NCI-H526 treated with DMSO at 0.1 percent for 48 hours (cell line): ENCODE data around the gene KRTAP10-2.
"Not testable (repeated sequence)": the region's sequence is repeated elsewhere in the genome, so short reads cannot be mapped to it uniquely, and the experiment has no call there.

ENCODE experiments used
- DNase-seq: peaks from one replicate; lab custom pipeline; 2025; lab: John Stamatoyannopoulos, UW

The KRTAP10-2 gene

DNA sequence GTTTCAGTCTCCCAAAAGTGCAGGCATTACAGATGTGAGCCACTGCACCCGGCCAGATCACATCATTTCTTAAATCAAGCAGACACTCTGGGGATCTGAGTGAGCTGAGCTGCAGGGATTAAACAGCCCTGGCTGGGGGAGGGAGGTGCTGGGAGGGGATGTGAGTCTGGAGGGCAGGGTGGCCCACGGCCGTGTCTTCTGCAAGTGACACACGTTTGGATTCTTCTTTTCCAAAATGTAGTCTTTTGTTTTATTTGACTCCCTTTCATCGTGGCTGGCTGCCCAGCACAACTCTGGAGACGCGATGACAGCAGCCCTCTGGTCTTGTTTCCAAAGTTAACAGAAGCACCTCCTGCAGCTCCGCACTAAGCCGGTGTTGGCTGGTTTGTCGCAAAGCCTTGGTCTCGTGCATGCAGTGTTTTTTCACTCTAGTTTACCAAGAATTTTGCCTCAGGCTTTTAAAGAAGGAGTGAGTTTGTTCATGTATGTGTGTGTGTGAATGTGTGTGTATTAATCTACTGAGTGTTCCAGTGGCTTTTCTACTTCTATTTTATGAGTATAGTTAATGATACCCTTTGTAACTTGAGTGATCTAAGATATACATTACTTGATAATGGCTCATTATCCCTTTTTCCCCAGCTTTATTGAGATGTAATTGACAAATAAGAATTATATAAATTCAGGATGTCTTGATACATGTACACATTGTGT is 31.9 kb upstream of the KRTAP10-2 start:
- DNase-seq = no peak

DNA sequence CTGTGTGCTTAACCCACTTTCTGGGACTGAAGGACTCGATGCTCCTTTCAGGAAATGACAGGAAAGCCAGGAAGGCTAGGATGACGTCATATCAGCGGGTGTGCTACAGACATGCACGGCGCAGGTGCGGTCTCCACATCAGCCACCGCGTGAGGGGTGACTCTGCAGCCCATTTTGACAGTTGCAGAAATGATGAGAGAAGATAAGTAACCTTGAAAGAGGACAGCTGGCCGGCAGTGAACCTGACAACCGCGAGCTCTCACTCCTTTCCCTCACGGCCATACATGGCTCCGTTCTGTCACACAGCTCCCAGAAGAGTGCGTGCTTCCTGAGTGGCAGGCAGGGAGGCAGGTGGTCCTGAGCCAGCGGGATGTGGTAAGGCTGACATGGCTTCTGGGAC is 30.8 kb upstream of the KRTAP10-2 start:
- DNase-seq = peak; percentile 14

DNA sequence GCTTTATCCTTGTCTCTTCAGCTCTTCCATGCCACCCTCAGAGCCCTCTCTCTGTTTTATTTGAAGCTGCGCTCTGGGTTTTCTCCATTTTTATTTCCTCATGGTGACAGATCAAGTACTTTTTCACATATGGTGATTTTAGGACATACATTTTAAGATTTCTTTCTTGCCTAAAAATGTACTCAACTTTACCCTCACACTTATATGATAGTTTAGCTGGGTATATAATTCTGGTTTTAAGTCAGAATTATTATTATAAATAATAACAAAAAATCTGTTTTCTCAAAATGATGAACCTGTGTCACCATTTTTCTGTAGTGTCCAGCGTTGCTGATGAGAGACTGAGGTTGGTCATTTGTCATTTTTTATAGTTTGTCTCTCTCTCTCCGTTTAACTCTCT is 29.9 kb upstream of the KRTAP10-2 start:
- DNase-seq = no peak

DNA sequence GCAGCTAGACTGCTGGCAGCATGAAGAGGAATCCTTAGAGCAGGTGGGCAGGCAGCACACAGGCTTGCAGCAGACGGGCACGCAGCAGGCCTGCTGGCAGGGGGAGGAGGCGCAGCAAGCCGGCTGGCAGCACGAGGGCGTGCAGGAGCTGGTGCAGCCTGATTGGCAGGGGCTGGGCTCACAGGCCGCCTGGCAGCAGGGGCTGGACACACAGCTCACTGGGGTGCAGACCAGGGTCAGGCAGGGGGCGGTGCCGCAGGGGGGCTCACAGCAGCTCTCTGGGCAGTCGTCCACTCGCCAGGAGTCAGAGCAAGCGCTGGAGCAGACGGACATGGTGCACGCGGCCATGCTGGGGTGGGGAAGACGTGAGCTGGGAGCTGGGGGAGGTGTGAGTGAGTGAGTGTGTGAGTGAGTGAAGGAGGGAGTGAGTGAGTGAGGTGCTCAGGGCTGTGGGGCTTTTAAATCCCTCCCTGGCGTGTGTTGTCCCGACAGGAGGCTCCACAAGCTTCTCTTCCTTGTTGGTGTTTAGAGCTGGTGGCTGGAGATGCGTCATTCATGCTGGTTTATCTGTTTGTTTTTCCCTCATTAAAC is 29.0 kb upstream of the KRTAP10-2 start, which contains the start of gene KRTAP10-5:
KRTAP10-5 (minus strand) TSS at position 374 of the 591 bp plus-strand sequence; CDS start at position 348, 26 bp downstream.
- DNase-seq = not testable (repeated sequence)

DNA sequence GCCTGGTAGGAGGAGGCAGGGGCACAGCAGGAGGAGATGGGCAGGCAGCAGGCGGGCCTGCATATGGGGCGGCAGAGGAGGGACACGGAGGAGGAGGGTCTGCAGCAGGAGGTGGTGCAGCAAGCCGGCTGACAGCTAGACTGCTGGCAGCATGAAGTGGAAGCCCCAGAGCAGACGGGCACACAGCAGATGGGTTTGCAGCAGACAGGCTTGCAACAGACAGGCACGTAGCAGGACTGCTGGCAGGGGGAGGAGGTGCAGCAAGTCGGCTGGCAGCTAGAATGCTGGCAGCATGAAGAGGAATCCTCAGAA is 28.5 kb upstream of the KRTAP10-2 start:
- DNase-seq = no peak

DNA sequence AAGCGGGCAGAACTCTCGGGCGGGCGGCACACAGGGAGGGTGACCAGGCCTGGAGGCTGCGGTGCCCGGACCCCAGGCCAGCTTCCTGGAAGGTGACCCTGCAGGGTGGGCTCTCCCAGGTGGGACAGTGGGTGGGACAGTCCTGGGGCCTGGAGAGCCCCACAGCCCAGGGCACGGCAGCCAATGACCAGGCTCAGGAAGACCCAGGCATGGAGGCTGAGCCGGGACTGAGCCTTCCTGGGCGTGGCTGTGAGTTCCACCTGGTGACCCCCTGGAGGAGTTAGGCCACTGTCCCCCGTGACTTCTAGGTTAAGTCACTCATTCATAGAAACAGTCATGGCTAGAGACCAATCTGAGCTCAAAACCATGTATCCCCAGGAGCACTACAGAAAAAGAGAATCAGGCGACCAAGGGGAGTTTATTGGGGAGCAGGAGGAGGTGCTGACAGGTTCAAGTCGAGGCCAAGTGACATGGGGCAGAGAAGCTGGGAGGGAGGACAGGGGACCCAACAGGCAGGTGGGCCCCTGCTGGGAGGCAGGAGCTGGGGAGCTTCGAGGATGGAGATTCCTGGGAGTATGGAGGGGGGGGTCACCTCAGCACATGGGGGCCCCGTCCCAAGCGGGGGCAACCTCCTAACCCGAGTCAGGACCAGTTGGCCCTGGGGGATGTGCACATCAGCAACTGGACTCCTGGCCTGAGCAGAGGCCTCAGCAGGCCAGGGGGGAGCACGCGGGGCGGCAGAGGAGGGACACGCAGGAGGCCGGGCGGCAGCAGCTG is 27.9 kb upstream of the KRTAP10-2 start:
- DNase-seq = no peak

DNA sequence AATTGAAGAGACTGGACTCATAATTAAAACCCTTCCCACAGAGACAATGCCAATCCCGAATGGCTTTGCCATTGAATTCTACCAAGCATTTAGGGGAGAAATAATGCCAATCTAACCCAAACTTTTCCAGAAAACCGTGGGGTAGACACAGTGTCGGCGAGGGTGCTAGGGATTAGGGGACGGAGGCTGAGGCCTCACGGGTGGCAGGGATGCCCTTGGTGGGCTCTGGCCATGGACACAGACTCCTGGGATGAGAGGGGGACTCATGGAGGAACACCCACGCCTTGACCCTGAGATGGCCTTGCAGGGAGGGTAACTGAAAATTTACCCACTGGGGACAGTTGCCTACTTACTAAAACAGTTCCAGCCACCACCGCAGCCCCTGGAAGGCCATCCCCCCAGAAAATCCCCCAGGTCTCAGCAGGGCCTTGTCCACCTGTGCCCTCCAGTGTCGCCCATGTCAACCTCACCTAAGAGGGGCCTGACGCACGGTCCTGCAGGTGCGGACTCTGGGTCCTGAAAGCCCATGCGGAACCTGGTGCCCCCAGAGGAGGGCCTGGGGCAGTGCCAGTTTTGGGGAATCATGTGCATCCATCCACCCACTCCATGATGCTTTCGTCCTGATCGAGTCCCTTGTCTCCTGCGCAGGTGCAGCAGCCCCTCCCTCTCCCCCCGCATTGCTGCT is 27.2 kb upstream of the KRTAP10-2 start:
- DNase-seq = no peak

DNA sequence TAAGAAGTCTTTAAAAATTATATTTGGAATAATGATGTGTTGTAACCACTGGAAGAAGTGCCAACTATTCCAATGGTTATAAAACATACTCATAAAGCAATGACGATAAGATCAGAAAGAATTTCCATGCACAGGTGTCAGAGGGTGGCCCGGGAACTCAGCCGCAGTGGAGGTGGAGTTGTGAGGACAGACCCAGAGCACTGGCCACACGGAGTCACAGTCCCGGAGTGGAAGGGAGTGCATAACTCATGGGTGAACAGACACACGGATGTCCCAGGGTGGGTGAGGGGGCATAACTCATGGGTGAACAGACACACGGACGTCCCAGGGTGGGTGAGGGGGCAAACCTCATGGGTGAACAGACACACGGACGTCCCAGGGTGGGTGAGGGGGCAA is 24.7 kb upstream of the KRTAP10-2 start:
- DNase-seq = no peak

DNA sequence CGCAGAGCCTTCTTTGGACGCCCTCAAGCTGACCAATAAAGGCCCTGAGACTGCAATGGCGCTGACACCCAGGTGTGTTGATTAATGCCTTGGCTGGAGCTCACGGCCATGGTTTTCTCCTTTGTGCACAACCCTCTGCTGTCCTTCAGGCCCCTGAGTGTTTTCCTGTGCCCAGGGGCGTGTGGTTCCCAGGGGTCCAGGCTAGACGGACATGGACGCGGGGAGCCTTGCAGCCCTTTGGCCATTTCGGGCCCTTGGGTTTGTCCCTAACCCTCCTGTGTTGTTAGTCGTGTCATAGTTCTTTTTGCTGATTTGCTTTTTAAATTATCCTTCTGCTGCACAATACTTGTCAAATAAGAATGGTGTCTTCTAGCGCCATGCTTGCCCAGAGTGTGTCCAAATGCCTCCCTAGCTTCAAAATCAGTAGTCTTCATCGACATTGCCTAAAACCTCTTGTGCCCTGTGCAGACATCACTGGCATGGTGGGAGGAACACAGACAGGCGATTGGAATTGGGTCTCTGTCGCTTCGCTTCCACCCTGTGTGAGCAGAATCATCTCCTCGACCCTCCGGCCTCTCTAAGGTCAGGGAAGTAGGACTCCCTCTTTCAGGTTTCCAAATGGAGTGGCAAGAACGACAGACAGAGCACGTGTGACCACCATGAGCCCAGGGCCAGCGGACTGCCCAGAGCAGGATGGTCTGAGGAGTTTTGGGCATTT is 24.2 kb upstream of the KRTAP10-2 start:
- DNase-seq = no peak

DNA sequence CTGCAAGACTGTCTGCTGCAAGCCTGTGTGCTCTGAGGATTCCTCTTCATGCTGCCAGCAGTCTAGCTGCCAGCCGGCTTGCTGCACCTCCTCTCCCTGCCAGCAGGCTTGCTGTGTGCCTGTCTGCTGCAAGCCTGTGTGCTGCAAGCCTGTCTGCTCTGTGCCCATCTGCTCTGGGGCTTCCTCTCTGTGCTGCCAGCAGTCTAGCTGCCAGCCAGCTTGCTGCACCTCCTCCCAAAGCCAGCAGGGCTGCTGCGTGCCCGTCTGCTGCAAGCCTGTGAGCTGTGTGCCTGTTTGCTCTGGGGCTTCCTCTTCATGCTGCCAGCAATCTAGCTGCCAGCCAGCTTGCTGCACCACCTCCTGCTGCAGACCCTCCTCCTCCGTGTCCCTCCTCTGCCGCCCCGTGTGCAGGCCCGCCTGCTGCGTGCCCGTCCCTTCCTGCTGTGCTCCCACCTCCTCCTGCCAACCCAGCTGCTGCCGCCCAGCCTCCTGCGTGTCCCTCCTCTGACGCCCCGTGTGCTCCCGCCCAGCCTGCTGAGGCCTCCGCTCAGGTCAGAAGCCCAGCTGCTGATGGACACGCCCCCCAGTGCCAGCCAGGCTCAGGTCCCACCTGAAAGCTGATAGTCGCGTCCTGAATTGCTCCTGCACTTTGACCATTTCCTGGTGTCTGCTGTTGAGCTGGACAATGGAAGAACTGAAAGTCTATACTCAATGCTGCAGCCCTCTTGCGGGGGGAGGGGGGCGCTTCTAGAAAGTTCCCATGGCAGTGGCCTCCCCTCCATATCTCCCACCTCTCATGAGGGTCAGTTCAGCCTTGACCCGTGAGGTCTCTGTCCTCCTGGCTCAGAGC is 23.4 kb upstream of the KRTAP10-2 start:
- no peak for DNase-seq

DNA sequence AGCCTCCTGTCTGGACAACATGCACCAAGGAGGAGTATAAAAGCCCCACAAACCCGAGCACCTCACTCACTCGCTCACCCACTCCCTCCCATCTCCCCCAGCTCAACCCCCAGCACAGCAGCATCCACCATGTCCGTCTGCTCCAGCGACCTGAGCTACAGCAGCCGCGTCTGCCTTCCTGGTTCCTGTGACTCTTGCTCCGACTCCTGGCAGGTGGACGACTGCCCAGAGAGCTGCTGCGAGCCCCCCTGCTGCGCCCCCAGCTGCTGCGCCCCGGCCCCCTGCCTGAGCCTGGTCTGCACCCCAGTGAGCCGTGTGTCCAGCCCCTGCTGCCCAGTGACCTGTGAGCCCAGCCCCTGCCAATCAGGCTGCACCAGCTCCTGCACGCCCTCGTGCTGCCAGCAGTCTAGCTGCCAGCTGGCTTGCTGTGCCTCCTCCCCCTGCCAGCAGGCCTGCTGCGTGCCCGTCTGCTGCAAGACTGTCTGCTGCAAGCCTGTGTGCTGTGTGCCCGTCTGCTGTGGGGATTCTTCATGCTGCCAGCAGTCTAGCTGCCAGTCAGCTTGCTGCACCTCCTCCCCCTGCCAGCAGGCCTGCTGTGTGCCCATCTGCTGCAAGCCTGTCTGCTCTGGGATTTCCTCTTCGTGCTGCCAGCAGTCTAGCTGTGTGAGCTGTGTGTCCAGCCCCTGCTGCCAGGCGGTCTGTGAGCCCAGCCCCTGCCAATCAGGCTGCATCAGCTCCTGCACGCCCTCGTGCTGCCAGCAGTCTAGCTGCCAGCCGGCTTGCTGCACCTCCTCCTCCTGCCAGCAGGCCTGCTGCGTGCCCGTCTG is 22.5 kb upstream of the KRTAP10-2 start, which contains the start of gene KRTAP10-4:
KRTAP10-4 (plus strand) TSS at position 100 of the 827 bp plus-strand sequence; CDS start at position 130, 30 bp downstream.
- DNase-seq = not testable (repeated sequence)

DNA sequence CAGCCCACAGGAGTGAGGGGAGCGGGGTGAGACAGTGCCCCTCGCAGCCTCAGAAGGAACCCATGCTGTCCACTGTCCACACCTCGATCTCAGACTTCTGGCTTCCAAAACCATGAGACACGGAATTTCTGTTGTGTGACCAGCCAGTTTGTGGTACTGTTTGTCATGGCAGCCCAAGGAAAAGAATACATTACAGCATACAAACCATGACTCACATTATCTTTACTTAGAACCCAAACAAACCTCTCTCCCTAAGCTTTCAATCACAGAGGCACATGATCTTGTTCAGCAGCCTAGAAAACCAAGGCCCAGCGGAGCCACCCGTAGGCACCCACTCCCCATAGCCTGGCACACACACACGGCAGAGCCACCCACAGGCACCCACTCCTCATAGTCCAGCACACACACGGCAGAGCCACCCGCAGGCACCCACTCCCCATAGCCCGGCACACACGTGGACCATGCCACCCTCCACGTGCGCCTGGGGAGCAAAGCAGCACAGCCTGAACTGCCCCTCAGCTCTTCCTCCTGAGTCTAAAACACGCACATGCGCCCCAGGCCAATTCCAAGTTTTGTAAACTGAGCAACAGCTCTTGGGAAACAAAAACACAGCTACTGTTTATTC is 21.8 kb upstream of the KRTAP10-2 start:
- no peak for DNase-seq

DNA sequence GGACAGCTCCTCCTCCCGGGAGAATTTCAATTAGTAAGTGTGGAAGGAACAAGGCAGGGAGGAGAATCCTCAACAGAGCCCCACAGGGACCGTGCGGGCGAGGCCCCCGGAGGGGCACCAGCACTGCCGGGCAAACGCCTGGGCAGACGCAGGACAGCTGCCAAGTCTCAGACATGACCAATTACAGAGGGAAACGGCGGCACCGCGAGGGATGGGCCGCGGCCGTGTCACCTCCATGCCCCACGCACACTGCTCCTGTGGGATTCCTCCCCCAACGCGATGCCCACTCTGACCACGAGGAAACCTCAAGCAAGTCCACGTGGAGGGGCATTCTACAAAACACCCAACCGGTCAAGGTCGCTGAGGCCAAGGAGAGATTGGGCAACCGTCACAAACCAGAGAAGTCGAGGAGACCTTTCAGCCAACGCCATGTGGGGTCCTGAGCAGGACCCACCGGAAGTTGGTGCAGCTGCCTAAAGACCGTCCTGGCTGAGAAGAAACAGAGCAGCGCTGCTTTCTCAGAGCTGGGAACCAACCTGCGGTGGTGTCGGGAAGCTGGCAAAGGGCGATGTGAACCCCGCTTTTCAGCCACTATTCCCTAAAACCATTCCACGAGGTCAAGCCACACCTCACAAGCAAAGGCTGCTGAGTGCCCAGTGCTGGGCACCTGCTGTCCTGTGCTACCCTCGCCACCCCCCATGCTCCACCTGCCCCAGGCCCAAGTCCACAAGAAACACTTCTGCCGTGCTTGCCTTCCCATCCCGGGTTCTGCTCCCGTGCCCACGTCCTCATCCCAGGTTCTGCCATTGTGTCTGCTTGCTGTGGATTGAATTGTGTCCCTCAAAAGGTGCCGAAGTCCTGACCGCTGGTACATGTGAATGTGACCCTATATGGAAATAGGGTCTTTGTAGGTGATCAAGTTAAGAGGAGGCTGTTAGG is 20.8 kb upstream of the KRTAP10-2 start:
- DNase-seq = no peak

DNA sequence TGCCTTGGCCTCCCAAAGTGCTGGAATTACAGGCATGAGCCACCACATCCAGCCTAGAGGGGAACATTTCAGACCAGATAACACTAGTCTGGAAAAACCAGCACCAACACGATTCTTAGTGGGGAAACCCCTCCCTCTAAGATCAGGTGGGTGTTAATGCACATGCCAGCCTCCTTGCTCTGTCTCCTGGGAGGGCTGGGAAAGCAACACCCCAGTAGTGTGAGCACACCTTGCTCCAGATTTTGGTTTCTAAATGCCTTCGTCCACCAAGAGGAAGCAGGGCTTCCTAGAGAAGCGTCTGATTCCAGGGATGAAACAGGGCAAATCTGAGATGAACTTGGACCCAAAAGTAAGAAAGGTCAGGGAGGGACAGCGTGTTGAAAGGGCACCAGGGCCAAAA is 20.0 kb upstream of the KRTAP10-2 start:
- DNase-seq = no peak

DNA sequence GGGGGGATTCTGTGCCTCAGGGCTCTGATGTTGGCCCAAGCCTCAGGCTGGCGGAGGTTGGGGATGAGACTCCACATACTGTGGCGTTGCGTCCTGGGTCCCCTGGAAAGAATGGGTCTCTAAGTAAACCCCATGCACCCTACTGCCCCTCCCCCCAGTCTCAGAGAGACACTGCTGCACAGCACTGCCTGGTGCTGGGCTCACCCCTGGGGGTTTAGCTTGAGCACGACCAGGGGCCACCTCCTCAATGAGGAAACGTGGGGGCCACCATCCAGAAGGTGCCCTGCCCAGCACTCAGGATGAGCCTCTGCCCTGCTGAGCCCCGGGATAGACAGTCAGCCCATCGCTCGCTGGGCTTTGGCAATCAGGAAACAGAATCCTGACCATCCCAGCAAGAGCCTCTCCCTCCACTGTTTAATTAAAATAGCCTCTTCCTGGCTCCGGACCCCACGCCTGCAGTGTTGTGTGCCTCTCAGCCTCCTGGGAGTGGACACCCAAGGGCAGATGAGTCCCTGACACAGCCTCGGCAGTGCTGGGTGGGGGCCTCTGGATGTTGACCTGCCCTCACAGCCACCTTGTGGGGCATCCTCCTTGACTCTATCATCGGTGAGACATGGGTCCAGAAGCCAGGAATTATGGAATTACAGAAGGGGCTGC is 18.7 kb upstream of the KRTAP10-2 start:
- DNase-seq = no peak

DNA sequence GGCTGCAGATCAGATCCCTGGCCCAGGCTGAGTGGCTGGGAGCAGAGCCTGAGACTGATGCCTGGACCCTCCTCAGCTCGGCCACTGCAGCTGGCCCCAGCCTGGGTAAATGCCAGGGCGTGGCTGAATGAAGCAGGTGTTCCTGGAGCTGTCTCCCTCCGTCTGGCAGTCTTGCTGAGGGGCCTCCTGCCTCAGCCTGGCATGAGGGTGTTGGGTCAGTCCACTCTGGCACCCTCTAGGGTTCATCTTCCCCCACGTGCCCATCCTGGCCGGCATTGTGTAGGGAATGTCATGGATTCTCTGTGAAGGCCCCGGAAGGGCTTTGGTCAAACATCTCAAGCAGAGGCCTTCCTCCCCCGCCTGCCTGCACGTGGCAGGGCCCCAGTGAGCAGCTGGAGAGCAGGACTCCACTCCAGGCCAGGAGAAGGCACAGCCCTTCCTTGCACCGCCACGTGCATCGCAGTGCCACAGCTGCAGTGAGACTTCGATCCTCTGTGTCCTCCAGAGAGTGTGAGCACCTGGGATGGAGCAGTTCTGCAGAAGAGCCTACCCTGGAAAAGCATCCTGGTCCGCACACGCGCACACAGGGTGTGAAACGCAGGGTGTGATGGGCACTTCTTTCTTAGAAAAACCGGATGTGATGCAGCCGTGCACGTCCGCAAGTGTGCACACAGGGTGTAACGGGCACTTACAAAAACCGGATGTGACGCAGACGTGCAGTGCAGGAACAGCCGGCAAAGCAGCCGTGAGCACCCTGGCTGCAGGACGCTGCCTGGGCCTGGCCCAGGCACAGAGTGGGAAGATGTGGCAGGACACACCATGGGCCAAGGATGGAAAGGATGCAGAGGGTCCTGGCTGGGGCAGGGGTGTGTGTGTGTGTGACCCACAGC is 17.6 kb upstream of the KRTAP10-2 start:
- no peak for DNase-seq

DNA sequence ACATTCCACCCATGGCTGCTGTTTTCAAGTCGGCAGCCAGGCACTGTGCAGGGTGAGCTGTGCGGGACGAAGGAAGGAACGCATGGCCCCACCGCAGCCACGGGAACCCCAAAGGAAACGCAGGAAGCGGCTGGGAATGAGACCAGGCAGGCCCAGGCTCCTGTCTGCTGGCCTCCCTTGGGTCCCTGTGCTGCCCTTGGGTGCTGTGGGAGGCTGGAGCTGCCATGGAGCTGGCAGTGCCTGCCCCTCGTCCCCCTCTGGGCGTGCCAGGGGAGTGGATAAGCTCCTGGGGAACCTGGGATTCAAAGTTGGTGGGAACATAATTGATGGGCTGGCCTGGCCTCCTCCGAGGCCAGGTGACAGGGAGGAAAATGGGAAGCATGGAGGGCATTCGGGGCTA is 17.0 kb upstream of the KRTAP10-2 start:
- no peak for DNase-seq
